ENCODE results near the gene OOSP1.

- TF ChIP-seq SIN3A (IDR thresholded peaks at IDR 0.05; ENCODE audit: borderline replicate concordance, insufficient read depth, low read length) (no peak), POLR2AphosphoS5 (IDR thresholded peaks at IDR 0.05; ENCODE audit: low read depth, low read length) (no peak), TAF1 (IDR thresholded peaks at IDR 0.05; ENCODE audit: borderline replicate concordance, insufficient read depth, low read length) (no peak), REST (IDR thresholded peaks at IDR 0.05; ENCODE audit: insufficient read depth in 1 of 2, low read depth in 2 of 2, low read length in 2 of 2) (no peak)
These were observed 52.2 kb downstream of the OOSP1 start for GRCh38 chr11:59990421-59990820.

Data from PFSK-1 (cell line).